Choroid plexus epithelial cell (primary cell): Measurements from ENCODE around the gene SLC16A13.

Source experiments
- DNase-seq: peaks from one replicate; pipeline ENCODE4 v3.0.0-alpha.2; 2010; ENCODE audit warnings: low read depth
- H3K4me3 ChIP-seq: 2 replicates; pipeline ENCODE4 v1.5.1; 2011; ENCODE audit warnings: low read depth, mild to moderate bottlenecking, control low read depth, low read length, moderate library complexity
- TF ChIP-seq, protein P1 (sequence below): conservative IDR thresholded peaks from 2 replicates; pipeline ENCODE4 v1.5.1; 2011; ENCODE audit warnings: low read depth, mild to moderate bottlenecking, control low read depth, inconsistent platforms, low read length, moderate library complexity

The SLC16A13 gene

DNA sequence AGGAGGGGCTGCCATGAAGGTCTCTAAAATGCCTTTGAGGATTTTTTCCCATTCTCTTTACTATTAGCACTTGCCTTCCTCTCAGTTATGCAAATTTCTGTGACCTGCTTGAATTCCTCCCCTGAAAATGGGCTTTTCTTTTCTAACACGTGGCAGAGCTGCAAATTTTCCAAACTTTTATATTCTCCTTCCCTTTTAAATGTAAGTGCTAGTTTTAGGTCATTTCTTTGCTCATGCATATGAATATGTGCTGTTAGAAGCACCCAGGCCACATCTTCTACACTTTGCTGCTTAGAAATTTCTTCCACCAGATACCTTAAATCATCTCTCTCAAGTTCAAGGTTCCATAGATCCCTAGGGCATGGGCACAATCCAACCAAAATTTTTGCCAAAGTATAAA lies 32.5 kb downstream of the SLC16A13 start:
- TF ChIP-seq, protein P1, sequence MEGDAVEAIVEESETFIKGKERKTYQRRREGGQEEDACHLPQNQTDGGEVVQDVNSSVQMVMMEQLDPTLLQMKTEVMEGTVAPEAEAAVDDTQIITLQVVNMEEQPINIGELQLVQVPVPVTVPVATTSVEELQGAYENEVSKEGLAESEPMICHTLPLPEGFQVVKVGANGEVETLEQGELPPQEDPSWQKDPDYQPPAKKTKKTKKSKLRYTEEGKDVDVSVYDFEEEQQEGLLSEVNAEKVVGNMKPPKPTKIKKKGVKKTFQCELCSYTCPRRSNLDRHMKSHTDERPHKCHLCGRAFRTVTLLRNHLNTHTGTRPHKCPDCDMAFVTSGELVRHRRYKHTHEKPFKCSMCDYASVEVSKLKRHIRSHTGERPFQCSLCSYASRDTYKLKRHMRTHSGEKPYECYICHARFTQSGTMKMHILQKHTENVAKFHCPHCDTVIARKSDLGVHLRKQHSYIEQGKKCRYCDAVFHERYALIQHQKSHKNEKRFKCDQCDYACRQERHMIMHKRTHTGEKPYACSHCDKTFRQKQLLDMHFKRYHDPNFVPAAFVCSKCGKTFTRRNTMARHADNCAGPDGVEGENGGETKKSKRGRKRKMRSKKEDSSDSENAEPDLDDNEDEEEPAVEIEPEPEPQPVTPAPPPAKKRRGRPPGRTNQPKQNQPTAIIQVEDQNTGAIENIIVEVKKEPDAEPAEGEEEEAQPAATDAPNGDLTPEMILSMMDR: no peak
- DNase-seq: no peak

DNA sequence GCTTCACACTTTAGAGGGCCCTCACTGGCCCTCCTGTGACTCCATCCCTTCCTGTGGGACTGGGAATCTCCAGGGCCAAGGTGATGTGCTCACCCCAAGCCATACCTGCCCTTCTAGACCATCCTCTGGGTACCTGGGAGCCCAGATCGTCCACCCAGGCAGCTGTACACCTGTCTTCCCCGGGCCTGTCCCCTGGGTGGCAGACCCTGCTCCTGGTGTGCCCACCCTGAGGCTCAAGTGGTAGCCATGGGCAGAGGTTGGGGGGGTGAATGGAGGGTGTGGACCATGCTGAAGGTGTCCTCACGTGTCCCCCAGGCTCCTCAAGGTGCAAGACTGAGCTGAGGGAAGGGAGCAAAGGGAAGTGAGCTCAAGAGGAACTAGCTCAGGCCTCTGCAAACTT lies 34.9 kb downstream of the SLC16A13 start:
- DNase-seq: no peak
- no peak overlapping the region for H3K4me3 ChIP-seq
- TF ChIP-seq, protein P1: no peak

More for the DNA sequence above, 32.5 kb downstream of the SLC16A13 start:
- no peak overlapping the region for H3K4me3 ChIP-seq

DNA sequence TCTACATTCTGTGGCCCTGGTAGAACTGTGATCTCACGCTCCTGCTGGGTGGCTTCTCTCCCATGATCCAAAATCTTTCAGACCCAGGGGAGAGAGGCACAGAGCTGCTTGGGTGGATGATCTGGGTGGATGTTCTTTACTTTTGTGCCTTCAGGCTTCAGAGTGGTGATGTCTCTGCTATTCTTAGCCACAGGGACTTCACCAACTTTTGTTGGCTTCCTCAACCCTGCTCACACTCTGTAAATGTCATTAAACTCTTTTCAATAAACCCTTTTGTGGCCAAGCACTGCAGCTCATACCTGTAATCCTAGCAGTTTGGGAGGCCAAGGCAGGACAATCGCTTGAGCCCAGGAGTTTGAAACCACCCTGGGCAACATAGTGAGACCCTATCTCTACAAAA lies 36.6 kb downstream of the SLC16A13 start:
- no peak overlapping the region for H3K4me3 ChIP-seq
- TF ChIP-seq, protein P1: no peak
- no peak for DNase-seq

DNA sequence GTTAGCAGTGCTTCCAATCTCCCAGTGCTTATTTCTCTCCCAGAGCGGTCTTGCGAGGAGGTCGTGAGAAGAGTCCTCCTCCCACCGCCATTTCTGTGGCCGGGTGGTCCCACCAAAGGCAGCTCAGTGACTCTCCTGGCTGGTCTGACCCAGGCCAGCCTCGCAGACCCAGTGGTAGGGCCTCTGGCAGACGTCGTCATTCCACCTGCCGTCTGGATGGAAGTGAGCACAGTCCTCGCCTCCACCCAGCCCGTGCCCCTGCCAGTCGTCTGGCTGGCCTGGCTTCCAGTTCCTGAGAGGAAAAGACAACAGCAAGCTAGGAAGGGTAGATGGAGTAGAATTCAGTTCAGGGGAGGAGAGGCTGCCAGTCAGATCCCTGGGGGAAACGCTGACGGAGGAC lies 39.1 kb downstream of the SLC16A13 start:
- H3K4me3 ChIP-seq: no peak overlapping the region

DNA sequence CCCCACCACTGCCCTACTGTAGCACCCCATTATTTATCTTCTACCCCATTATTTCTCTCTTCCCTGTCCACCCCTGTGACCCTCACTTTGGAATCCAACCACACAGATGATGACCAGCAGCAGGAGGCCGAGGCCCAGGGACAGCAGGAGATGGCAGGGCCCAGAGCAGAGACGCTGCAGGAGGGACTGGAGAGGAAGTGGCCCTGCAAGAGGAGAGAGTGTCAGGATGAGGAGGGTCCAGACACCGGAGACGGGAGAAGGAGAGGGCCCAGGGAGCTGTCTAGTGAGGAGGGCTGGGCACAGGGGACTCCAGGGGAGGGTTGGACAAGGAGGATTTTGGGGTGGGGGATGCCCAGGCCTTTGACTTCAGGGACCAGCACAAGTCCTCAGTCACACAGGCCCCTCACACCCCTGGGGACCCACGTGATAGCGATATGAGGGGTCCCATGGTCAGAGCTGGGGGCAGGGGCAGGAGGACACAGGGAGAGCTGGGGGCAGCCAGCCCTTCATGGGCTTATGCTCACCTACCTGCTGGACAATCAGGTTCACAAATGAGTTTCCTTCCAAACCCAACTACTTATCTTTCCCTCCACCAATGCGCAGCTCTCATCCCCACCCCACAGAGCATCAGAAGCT lies 42.2 kb downstream of the SLC16A13 start:
- DNase-seq: no peak
- no peak overlapping the region for H3K4me3 ChIP-seq
- TF ChIP-seq, protein P1: no peak

More for the DNA sequence above, 39.1 kb downstream of the SLC16A13 start:
- TF ChIP-seq, protein P1: no peak
- no peak for DNase-seq

DNA sequence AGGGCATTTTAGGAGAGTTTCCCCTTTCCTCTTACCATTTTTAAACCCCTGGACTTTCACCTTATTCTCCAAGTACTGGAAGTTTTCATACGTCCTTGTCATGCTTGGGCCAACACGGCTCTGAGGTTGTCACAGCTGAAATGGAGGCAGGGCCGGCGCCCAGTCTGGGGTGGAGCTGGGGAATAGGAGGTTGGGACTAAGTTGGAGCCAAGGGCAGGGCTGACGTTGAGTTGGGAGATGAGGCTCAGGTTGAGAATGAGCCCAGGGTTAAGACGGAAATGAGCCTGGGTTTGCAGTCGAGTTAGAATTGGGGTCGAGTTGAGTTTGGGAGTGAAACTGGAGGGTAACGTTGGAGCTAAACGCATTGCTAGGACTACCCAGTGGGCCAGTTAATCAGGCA lies 42.9 kb downstream of the SLC16A13 start:
- no peak for DNase-seq
- TF ChIP-seq, protein P1: no peak
- no peak overlapping the region for H3K4me3 ChIP-seq
